Liver (tissue), 5 donors: Measurements from ENCODE around the gene CYP1A2. TPM values are rescaled to one million over a fixed set of nuclear protein-coding genes. Genes with fewer than 3 reads are reported as not detected.

ENCODE experiments used
- polyA plus RNA-seq, 2 donors: library from polyadenylated mRNA; stranded (reverse) in 1 of 2; unstranded in 1 of 2; fragments of 200-250 nt in 1 of 2; fragments of >200 nt in 1 of 2; fragmentation: Nextera tagmentation in 1 of 2; extraction: Ambion mirVana in 1 of 2; gene quantifications; one replicate each; pipeline versions ENCODE4 v1.2.1 to v1.2.3, GENCODE V29; 2013 to 2015
- small RNA-seq: library from RNA; depleted of rRNA; stranded (forward); fragments of <200 nt; gene quantifications from one replicate; pipeline ENCODE3, GENCODE V24; 2014
- total RNA-seq, 2 donors: library from RNA; depleted of rRNA; stranded (reverse); fragments of >200 nt; gene quantifications; one replicate each; pipeline ENCODE4 v1.2.3, GENCODE V29; 2014
- donor health status: healthy.
- donor health status: healthy.
- donor health status: healthy.

The CYP1A2 gene
- total and polyA plus RNA-seq, 4 donors = 21.8 to 32.5 (median 31.7) TPM; not detected in 1

Small RNAs within 50 kb of the gene (small RNA-seq; reads per million reads assigned to genes)
- gene MIR4513 = not detected

Other genes with a start within 250 kb of the CYP1A2 start
- gene ARID3B, start 207.6 kb upstream of the CYP1A2 start, total RNA-seq = 1 to 10 TPM; 3.6 to 6.6 TPM
- gene ARID3B, start 207.6 kb upstream of the CYP1A2 start, polyA plus RNA-seq = 1 to 10 TPM; 1.4 to 1.8 TPM
- gene CLK3, start 133.0 kb upstream of the CYP1A2 start, total RNA-seq = 10 to 100 TPM; 35.1 to 66.8 TPM
- gene CLK3, start 133.0 kb upstream of the CYP1A2 start, polyA plus RNA-seq = 10 to 100 TPM; 20.1 to 21.8 TPM
- 1 to 10 TPM; 7.5 to 9.5 TPM for gene EDC3, start 52.8 kb upstream of the CYP1A2 start, total RNA-seq
- 1 to 10 TPM; 5.8 to 7.4 TPM for gene EDC3, start 52.8 kb upstream of the CYP1A2 start, polyA plus RNA-seq
- gene CYP1A1, start 23.3 kb upstream of the CYP1A2 start, total RNA-seq = 1 to 10 TPM in 1 of 2 donors, under 1 TPM in 1; 0.19 to 4.4 TPM
- gene CYP1A1, start 23.3 kb upstream of the CYP1A2 start, polyA plus RNA-seq = 1 to 10 TPM; 1.0 to 1.4 TPM
- 10 to 100 TPM; 19.0 to 41.7 TPM for gene CSK, start 33.2 kb downstream of the CYP1A2 start, total RNA-seq
- 10 to 100 TPM in 1 of 2 donors, 1 to 10 TPM in 1; 6.9 to 29.3 TPM for gene CSK, start 33.2 kb downstream of the CYP1A2 start, polyA plus RNA-seq
- under 1 TPM in 1 of 2 donors, not detected in 1; 0.08 TPM for gene LMAN1L, start 64.0 kb downstream of the CYP1A2 start, total RNA-seq
- gene LMAN1L, start 64.0 kb downstream of the CYP1A2 start, polyA plus RNA-seq = not detected
- not detected for gene CPLX3, start 77.8 kb downstream of the CYP1A2 start, total RNA-seq
- gene CPLX3, start 77.8 kb downstream of the CYP1A2 start, polyA plus RNA-seq = not detected
- 10 to 100 TPM; 15.4 to 35.5 TPM for gene ULK3, start 94.3 kb downstream of the CYP1A2 start, total RNA-seq
- 10 to 100 TPM; 13.1 to 27.5 TPM for gene ULK3, start 94.3 kb downstream of the CYP1A2 start, polyA plus RNA-seq
- gene SCAMP2, start 124.5 kb downstream of the CYP1A2 start, total RNA-seq = 10 to 100 TPM; 21.7 to 23.3 TPM
- gene SCAMP2, start 124.5 kb downstream of the CYP1A2 start, polyA plus RNA-seq = 10 to 100 TPM; 34.8 to 42.5 TPM
- gene MPI, start 141.2 kb downstream of the CYP1A2 start, total RNA-seq = 10 to 100 TPM; 16.1 to 37.7 TPM
- 10 to 100 TPM; 26.1 to 38.4 TPM for gene MPI, start 141.2 kb downstream of the CYP1A2 start, polyA plus RNA-seq
- gene FAM219B, start 158.0 kb downstream of the CYP1A2 start, total RNA-seq = 10 to 100 TPM; 15.3 to 15.6 TPM
- gene FAM219B, start 158.0 kb downstream of the CYP1A2 start, polyA plus RNA-seq = 1 to 10 TPM; 7.5 to 9.0 TPM
- 10 to 100 TPM; 47.9 to 60.0 TPM for gene COX5A, start 189.2 kb downstream of the CYP1A2 start, total RNA-seq
- 100 to 1,000 TPM; 320 to 374 TPM for gene COX5A, start 189.2 kb downstream of the CYP1A2 start, polyA plus RNA-seq
- 1 to 10 TPM; 2.3 TPM for gene RPP25, start 207.9 kb downstream of the CYP1A2 start, total RNA-seq
- gene RPP25, start 207.9 kb downstream of the CYP1A2 start, polyA plus RNA-seq = 1 to 10 TPM; 2.2 to 3.3 TPM
- gene SCAMP5, start 246.7 kb downstream of the CYP1A2 start, total RNA-seq = 1 to 10 TPM in 1 of 2 donors, under 1 TPM in 1; 0.50 to 5.8 TPM
- gene SCAMP5, start 246.7 kb downstream of the CYP1A2 start, polyA plus RNA-seq = 1 to 10 TPM; 5.6 to 7.5 TPM